Measurements from ENCODE around the gene SCRT2.

SCRT2 gene

GRCh38 chr20:672963-673602 lies 2.5 kb downstream of the SCRT2 start:
- no peak for DNase-seq (ENCODE audit: low read depth in 2 of 2)

- no peak for DNase-seq (ENCODE audit: low read depth in 2 of 2)
Observed at GRCh38 chr20:671252-672030, 4.2 kb downstream of the SCRT2 start.

- no peak for DNase-seq (ENCODE audit: low read depth in 2 of 2)
Observed at GRCh38 chr20:669573-669972, 6.0 kb downstream of the SCRT2 start.

- DNase-seq (ENCODE audit: low read depth in 2 of 2), result no peak
Observed at GRCh38 chr20:668638-669037, 7.0 kb downstream of the SCRT2 start.

- DNase-seq (ENCODE audit: low read depth in 2 of 2), result no peak
Observed at GRCh38 chr20:668050-668449, 7.6 kb downstream of the SCRT2 start.

- peak; percentile 54 to 61 for DNase-seq (ENCODE audit: low read depth in 2 of 2)
Observed at GRCh38 chr20:667351-668034, 8.1 kb downstream of the SCRT2 start.

GRCh38 chr20:666877-667276 lies 8.7 kb downstream of the SCRT2 start:
- DNase-seq (ENCODE audit: low read depth in 2 of 2), result no peak

GRCh38 chr20:665276-665675 lies 10.3 kb downstream of the SCRT2 start:
- no peak for DNase-seq (ENCODE audit: low read depth in 2 of 2)

GRCh38 chr20:664576-664975 lies 11.0 kb downstream of the SCRT2 start:
- no peak for DNase-seq (ENCODE audit: low read depth in 2 of 2)

GRCh38 chr20:664151-664550 lies 11.5 kb downstream of the SCRT2 start:
- no peak for DNase-seq (ENCODE audit: low read depth in 2 of 2)

GRCh38 chr20:663315-664090 lies 12.1 kb downstream of the SCRT2 start:
- DNase-seq (ENCODE audit: low read depth in 2 of 2), result no peak

GRCh38 chr20:662277-663192 lies 13.1 kb downstream of the SCRT2 start:
- DNase-seq (ENCODE audit: low read depth in 2 of 2), result no peak

- DNase-seq (ENCODE audit: low read depth in 2 of 2), result no peak
Observed at GRCh38 chr20:661474-662270, 13.9 kb downstream of the SCRT2 start.

GRCh38 chr20:658731-659291 lies 16.8 kb downstream of the SCRT2 start:
- no peak for DNase-seq (ENCODE audit: low read depth in 2 of 2)

- DNase-seq (ENCODE audit: low read depth in 2 of 2), result no peak
Observed at GRCh38 chr20:658202-658601, 17.4 kb downstream of the SCRT2 start.

- DNase-seq (ENCODE audit: low read depth in 2 of 2), result no peak
Observed at GRCh38 chr20:655726-656624, 19.6 kb downstream of the SCRT2 start.

GRCh38 chr20:654417-654750 lies 21.2 kb downstream of the SCRT2 start:
- no peak for DNase-seq (ENCODE audit: low read depth in 2 of 2)

- DNase-seq (ENCODE audit: low read depth in 2 of 2), result no peak
Observed at GRCh38 chr20:653590-654416, 21.8 kb downstream of the SCRT2 start.

All from stimulated activated CD4-positive, alpha-beta T cell treated with anti-CD3 and anti-CD28 coated beads, Interleukin-4, amount 100 ng/mL, for 48 hours (primary cell).